OCI-LY1 (cell line): ENCODE results near the gene MICOS13.

ENCODE experiments used
- H2AFZ ChIP-seq: fragments of 200-600 bp; sonication (generic), shearing (Covaris generic); 2 replicates; pipeline ENCODE4 v1.6.0; 2014; ENCODE audit warnings: antibody characterized with exemption, mild to moderate bottlenecking, low read length
- H3F3A ChIP-seq: fragments of 200-600 bp; sonication (generic), shearing (Covaris generic); 2 replicates; pipeline ENCODE4 v1.6.0; 2014; ENCODE audit warnings: mild to moderate bottlenecking, antibody characterized with exemption, low read length, moderate library complexity; ENCODE audit not compliant: insufficient read depth
- H3K27ac ChIP-seq: fragments of 200-600 bp; sonication (generic); 2 replicates; pipeline ENCODE4 v1.5.1; 2014; ENCODE audit warnings: low read length, mixed run types, mild to moderate bottlenecking, low read depth; ENCODE audit not compliant: poor library complexity, severe bottlenecking
- H3K27me3 ChIP-seq: fragments of 200-600 bp; sonication (generic); 2 replicates; pipeline ENCODE4 v1.6.0; 2014; ENCODE audit warnings: antibody characterized with exemption, mild to moderate bottlenecking, low read length, moderate library complexity; ENCODE audit not compliant: insufficient read depth
- H3K36me3 ChIP-seq: fragments of 200-600 bp; sonication (generic); 2 replicates; pipeline ENCODE4 v1.6.1; 2014; ENCODE audit warnings: mild to moderate bottlenecking, antibody characterized with exemption, low read length, moderate library complexity, mixed read lengths; ENCODE audit not compliant: insufficient read depth
- H3K4me1 ChIP-seq: fragments of 200-600 bp; sonication (generic); 2 replicates; pipeline ENCODE4 v1.5.1; 2014; ENCODE audit warnings: mild to moderate bottlenecking, low read length, moderate library complexity; ENCODE audit not compliant: insufficient read depth, severe bottlenecking
- H3K4me2 ChIP-seq: fragments of 200-600 bp; sonication (generic), shearing (Covaris generic); 2 replicates; pipeline ENCODE4 v1.6.1; 2014; ENCODE audit warnings: low read length
- H3K4me3 ChIP-seq: fragments of 200-600 bp; sonication (generic); 2 replicates; pipeline ENCODE4 v1.5.1; 2014; ENCODE audit warnings: low read length, low read depth, mild to moderate bottlenecking, mixed read lengths; ENCODE audit not compliant: poor library complexity, severe bottlenecking
- H3K79me2 ChIP-seq: fragments of 200-600 bp; shearing (Covaris generic); 2 replicates; pipeline ENCODE4 v1.6.1; 2016; ENCODE audit warnings: mixed run types, low read length, mixed read lengths; ENCODE audit not compliant: insufficient read depth
- H3K9ac ChIP-seq: fragments of 200-600 bp; sonication (generic), shearing (Covaris generic); 2 replicates; pipeline ENCODE4 v1.6.1; 2014; ENCODE audit warnings: mild to moderate bottlenecking, low read length, mixed read lengths
- H3K9me2 ChIP-seq: fragments of 200-600 bp; sonication (generic), shearing (Covaris generic); 2 replicates; pipeline ENCODE4 v1.6.1; 2014; ENCODE audit warnings: low read depth, mild to moderate bottlenecking, low read length, mixed read lengths
- H3K9me3 ChIP-seq: fragments of 200-600 bp; shearing (Covaris generic); 2 replicates; pipeline ENCODE4 v1.6.1; 2014; ENCODE audit warnings: low read length, mixed read lengths
- H4K20me1 ChIP-seq: fragments of 200-600 bp; sonication (generic), shearing (Covaris generic); 2 replicates; pipeline ENCODE4 v1.6.0; 2016; ENCODE audit warnings: mild to moderate bottlenecking, low read length; ENCODE audit not compliant: insufficient read depth
- EZH2 ChIP-seq: fragments of 200-600 bp; sonication (generic), shearing (Covaris generic); IDR thresholded peaks from 2 replicates; pipeline ENCODE4 v1.8.0; 2017; ENCODE audit warnings: borderline replicate concordance, mixed run types, mild to moderate bottlenecking, antibody characterized with exemption, low read length, moderate library complexity, mixed read lengths
- TF ChIP-seq, protein P1 (sequence below): fragments of 200-600 bp; sonication (generic), shearing (Covaris generic); IDR thresholded peaks from 2 replicates; pipeline ENCODE4 v1.5.1; 2017; ENCODE audit warnings: mild to moderate bottlenecking, antibody characterized with exemption, low read length, moderate library complexity, mixed read lengths

Gene MICOS13

DNA sequence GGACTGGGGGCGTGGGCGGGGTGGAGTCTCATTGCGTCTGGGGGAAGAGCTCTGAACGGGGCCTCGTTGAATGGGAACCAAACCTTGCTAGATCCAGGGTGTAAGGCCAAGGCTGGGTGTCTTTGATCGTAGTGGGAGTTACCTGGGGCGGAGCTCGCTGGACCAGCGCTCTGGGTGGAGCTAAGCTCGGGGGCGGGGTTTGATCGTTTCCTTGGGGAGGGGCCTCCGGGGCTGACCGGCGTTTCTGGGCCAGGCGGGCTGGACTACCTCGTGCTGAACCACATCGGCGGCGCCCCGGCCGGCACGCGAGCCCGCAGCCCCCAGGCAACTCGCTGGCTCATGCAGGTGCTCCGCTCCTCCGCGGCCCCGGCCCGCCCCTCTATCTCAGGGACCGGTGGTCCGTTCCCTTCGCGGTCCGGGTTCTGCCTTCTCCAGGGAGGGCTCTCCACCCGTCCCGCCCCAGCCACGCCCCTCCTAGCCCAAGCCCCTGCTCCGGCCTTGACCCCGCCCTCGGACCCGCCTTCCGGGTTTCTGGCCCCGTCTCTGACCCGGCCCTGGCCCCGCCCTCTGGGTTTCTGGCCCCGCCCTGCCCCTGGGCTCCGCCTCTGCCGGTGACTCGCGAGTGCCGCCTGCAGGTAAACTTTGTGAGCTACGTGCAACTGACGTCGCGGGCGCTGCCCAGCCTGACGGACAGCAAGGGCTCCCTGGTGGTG is 6.5 kb upstream of the MICOS13 start:
- Histone ChIP-seq H3K27me3 (no peaks in the 10 kb centered on the region), H3F3A (peaks cover 4% of the 10 kb centered on the region; the same call in 1 of the 2 replicates), H3K27ac (no peak overlapping the region), H2AFZ (no peak overlapping the region), H3K4me1 (peaks cover 11% of the 10 kb centered on the region), H3K9me3 (no peaks in the 10 kb centered on the region), H4K20me1 (no peaks in the 10 kb centered on the region), H3K79me2 (peaks cover 17% of the 10 kb centered on the region), H3K4me3 (peak overlapping the region; percentile 67), H3K9ac (peak overlapping the region; percentile 61), H3K4me2 (peak overlapping the region; percentile 74), H3K36me3 (peaks cover 15% of the 10 kb centered on the region), H3K9me2 (no peaks in the 10 kb centered on the region)
- TF ChIP-seq, protein P1, sequence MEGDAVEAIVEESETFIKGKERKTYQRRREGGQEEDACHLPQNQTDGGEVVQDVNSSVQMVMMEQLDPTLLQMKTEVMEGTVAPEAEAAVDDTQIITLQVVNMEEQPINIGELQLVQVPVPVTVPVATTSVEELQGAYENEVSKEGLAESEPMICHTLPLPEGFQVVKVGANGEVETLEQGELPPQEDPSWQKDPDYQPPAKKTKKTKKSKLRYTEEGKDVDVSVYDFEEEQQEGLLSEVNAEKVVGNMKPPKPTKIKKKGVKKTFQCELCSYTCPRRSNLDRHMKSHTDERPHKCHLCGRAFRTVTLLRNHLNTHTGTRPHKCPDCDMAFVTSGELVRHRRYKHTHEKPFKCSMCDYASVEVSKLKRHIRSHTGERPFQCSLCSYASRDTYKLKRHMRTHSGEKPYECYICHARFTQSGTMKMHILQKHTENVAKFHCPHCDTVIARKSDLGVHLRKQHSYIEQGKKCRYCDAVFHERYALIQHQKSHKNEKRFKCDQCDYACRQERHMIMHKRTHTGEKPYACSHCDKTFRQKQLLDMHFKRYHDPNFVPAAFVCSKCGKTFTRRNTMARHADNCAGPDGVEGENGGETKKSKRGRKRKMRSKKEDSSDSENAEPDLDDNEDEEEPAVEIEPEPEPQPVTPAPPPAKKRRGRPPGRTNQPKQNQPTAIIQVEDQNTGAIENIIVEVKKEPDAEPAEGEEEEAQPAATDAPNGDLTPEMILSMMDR: peak; percentile 82
- no peak for TF ChIP-seq EZH2

DNA sequence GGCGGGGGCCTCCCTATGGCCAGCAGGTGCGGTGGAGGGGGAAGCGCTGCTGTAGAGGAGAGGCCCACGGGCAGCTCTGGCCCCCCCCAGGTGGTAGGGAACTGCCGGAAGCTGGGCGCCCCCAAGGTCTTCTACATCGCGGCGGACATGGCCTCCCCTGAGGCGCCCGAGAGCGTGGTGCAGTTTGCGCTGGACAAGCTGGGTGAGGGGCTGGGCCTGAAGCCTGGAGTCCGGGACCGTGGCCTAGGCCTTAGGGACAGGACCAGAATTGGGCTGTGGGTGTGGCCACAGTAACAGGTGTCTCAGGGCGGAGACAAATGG is 6.0 kb upstream of the MICOS13 start:
- no peaks in the 10 kb centered on the region for H3K9me3 ChIP-seq
- H2AFZ ChIP-seq: no peak overlapping the region
- peaks cover 11% of the 10 kb centered on the region for H3K79me2 ChIP-seq
- H3K4me2 ChIP-seq: peak overlapping the region; percentile 74
- peaks cover 4% of the 10 kb centered on the region; the same call in 1 of the 2 replicates for H3F3A ChIP-seq
- no peaks in the 10 kb centered on the region for H3K9me2 ChIP-seq
- no peak overlapping the region for H3K27ac ChIP-seq
- no peaks in the 10 kb centered on the region for H4K20me1 ChIP-seq
- peaks cover 10% of the 10 kb centered on the region for H3K36me3 ChIP-seq
- peak overlapping the region; percentile 61; the same call in 1 of the 2 replicates for H3K9ac ChIP-seq
- peak overlapping the region; percentile 67 for H3K4me3 ChIP-seq
- no peak for TF ChIP-seq EZH2
- TF ChIP-seq, protein P1: no peak
- H3K4me1 ChIP-seq: peaks cover 9% of the 10 kb centered on the region
- no peaks in the 10 kb centered on the region for H3K27me3 ChIP-seq

DNA sequence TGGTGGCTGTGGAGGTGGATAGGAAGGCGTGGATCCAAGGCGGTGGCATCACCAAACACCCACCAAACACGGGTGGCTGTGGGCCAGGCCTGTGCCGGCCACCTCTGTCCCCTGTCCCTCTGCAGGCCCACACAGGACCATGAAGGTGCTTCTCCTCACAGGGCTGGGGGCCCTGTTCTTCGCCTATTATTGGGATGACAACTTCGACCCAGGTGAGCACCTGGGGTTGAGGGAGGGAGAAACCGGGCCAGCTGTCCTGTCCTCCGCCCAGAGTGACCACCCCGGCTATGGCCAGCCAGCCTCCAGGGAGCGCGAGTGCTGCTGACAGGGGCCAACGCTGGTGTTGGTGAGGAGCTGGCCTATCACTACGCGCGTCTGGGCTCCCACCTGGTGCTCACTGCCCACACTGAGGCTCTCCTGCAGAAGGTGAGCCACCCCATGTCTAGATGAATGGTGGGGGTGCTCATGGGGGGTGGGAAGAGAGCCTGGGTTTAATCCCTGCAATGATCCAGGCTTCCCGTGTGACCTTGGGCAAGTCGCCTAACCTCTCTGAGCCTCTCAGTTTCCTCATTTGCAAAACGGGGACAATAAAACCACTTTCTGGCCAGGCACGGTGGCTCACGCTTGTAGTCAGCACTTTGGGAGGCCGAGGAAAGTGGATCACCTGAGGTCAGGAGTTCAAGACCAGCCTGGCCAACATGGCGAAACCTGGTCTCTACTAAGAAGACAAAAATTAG is 4.5 kb upstream of the MICOS13 start:
- Histone ChIP-seq H3K79me2 (no peaks in the 10 kb centered on the region), H3K27ac (no peak overlapping the region), H4K20me1 (no peaks in the 10 kb centered on the region), H3K4me1 (peaks cover 13% of the 10 kb centered on the region), H3K36me3 (no peaks in the 10 kb centered on the region), H3K4me3 (no peak overlapping the region), H3F3A (peaks cover 4% of the 10 kb centered on the region; the same call in 1 of the 2 replicates), H2AFZ (no peak overlapping the region), H3K9me3 (no peaks in the 10 kb centered on the region), H3K9ac (no peak overlapping the region), H3K4me2 (no peak overlapping the region), H3K27me3 (no peaks in the 10 kb centered on the region), H3K9me2 (no peaks in the 10 kb centered on the region)
- TF ChIP-seq EZH2: no peak
- TF ChIP-seq, protein P1: no peak
